ENCODE data around the gene TOP2B.

- TF ChIP-seq CHD2 (IDR thresholded peaks at IDR 0.05; ENCODE audit: low read length, partially characterized antibody) (no peak), MAX (IDR thresholded peaks at IDR 0.05) (no peak), CTCF (IDR thresholded peaks at IDR 0.05) (no peak), EP300 (IDR thresholded peaks at IDR 0.05) (no peak), HMGXB4 (CRISPR knock-in tag; IDR thresholded peaks at IDR 0.05; ENCODE audit: borderline replicate concordance) (no peak), CHD4 (IDR thresholded peaks at IDR 0.05; ENCODE audit: borderline replicate concordance) (no peak), HOXA7 (CRISPR knock-in tag; IDR thresholded peaks at IDR 0.05) (no peak), REST (IDR thresholded peaks at IDR 0.05) (no peak), SREBF2 (IDR thresholded peaks at IDR 0.05) (no peak)
These were observed 108.3 kb downstream of the TOP2B start for GRCh38 chr3:25556447-25556846.

Measured in A549 (cell line).